Activated effector memory CD4-positive, alpha-beta T cell treated with anti-CD3 and anti-CD28 coated beads, Interleukin-2, amount 50 U/mL, for 16 hours (primary cell): ENCODE measurements around the gene ARHGEF19.
"Not testable (repeated sequence)": the region's sequence is repeated elsewhere in the genome, so short reads cannot be mapped to it uniquely, and the experiment has no call there.

Experiments used
- DNase-seq: peaks from one replicate; pipeline ENCODE4 v3.0.0-alpha.2; 2020

The ARHGEF19 gene

DNA sequence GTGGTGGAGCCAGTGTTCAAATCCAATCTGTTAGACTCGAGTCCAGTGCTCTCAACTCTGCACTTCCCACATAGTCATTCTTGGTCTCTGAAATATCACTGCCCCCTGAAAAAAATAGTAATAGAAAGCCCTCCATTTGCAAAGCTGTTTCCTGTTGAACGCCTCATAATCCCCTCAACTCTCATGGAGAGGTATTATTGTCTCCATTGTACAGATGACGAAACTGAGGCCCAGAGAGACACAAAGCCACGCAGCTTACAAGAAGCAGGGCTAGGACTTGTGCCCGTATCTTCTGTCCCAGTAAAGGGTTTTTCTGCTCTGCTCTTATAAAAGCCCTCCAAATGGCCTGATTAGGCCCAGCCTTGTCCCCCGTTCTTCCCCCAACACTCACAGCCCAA is 6.2 kb upstream of the ARHGEF19 start:
- no peak for DNase-seq

DNA sequence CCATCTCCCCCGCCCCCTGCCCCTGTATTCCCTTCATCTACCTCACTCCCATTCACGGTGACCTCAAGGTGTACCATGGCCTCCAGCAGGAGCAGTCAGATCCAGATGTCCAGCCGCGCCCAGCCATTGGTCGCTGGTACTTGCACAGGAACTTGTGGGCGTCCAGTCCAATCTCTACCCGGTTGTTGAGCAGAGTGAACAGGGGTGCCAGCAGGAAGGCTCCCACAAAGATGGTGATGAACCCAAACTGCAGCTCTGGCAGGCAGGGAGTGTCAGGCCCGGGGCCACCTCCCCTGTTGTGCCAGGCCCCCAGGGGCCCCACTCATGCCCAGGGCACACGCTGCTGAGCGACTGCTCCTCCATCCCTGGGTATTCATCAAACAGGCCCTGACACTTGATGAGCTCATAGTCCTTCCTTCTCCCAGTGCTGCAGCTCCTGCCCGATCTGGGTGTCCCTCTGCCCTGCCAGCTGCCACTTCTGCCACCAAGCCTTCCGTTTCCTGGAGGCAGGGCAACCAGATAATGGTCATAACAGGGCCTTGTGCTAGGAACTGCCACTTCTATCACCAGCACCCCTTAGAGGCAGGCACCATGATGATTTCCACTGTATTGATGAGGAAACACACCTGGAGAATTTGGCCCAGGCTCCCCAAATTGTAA is 5.7 kb upstream of the ARHGEF19 start:
- no peak for DNase-seq

DNA sequence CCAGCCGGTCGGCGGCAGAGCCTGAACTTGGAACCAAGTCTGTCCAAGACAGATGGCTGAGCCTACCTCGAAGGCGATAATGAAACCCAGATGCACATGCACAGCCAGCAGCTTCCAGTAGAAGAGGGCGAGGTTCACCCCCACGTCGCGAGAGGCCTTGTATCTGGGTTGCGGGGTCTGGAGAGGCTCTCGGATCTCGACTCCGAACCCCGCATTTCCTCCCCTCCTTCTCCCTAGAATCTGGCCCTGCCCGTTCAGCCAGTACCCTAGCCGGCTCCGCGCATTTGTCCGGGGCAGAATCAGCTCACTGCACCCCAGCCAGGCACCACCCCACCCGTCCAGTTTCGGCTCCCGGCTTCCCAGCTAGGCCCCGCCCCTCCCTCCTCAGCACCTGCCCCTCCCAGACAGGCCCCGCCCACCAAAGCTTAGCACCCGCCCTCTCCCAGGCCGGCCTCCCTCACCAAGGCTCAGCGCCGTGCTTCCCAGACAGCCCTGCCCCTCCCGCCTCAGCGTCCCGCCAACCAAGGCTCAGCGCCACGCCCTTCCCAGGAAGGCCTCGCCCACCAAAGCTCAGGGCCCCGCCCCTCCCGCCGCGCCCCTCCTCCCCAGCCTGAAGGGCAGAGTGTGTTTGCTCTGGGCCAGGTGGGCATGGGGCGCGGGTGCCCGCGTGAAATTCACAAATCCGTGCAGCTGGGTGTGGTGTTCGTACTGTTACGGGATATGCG is 4.8 kb upstream of the ARHGEF19 start:
- DNase-seq = peak; percentile 97

DNA sequence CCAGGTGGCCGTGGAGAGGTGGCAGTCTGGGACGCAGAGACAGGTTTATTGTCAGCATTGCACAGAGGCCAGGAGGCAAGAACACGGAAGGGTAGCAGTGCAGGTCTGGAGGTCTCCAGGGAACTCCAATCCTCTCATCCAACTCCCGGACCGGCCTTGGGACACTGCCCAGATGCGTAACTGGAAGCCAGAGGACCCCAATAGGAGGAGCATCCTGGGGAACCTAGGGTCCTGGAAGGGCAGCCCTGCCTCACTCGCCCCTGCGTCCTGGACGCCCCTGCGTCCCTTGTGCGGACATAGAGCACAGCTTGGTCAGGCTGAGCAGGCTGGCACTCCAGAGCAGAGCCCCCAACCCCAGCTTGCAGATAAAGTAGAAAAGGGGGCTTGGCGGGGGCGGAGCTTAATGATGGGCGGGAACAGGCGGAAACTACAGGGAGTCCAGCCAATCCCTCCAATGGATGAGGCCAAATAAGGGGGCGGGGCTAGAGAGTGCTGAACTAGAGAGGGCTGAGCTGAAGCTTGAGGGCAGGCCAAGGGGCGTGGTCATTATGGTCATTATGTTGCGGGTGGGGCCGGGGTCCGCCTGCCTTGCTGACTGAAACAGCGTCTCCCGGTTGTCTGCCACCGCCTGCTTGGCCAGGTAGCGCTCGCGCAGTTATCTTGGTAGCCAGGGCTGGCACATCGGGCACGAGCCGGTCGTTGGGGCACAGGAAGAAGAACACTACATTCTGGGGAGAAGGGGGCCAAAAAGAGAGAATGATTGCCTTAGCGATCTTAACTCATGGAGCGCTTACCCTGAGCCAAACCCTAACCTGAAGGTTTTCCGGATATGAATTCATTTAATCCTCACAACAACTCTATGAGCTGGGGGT is 3.7 kb upstream of the ARHGEF19 start:
- peak; percentile 81 for DNase-seq

DNA sequence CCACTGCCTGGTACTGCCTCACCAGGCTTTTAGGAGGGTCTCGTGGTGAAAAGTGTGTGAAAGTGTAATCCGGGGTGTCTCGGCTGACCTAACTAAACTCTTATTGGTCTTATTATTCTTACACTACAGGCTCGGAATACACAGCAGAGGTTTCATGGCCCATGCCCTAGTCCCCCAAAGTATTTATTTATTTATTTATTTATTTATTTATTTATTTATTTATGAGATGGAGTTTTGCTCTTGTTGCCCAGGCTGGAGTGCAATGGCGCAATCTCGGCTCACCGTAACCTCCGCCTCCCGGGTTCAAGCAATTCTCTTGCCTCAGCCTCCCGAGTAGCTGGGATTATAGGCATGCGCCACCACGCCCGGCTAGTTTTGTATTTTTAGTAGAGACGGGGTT is 2.8 kb upstream of the ARHGEF19 start:
- not testable (repeated sequence) for DNase-seq

DNA sequence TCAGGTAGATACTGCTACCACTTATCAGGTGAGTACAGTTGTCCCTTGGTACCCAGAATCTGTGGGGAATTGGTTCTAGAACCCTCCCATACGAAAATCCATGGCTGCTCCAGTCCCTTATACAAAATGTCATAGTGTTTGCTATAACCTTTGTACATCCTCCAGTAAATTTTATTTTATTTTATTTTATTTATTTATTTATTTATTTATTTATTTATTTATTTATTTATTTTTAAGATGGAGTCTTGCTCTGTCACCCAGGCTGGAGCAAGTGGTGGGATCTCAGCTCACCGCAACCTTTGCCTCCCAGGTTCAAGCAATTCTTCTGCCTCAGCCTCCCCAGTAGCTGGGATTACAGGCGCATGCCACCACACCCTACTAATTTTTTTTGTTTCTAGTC is 1.1 kb upstream of the ARHGEF19 start:
- DNase-seq = not testable (repeated sequence)

DNA sequence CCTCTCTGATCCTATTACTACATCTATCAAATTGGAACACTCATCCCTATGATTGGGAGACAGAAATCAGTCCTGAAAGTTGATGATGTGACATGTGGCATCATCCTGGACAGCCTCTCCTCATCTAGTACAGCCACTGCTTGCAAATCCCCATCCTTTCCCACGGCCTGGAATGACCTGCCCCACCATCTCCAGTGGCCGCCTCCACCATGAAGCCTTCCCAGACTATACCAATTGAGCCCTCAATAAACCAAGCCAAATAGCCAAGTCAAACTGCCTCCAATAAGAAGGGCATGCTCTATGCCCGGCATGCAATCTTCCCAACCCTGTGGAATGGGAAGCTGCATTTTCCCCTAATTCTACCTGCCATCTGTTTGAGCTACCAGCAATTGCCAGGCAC is 561 bp upstream of the ARHGEF19 start:
- no peak for DNase-seq

DNA sequence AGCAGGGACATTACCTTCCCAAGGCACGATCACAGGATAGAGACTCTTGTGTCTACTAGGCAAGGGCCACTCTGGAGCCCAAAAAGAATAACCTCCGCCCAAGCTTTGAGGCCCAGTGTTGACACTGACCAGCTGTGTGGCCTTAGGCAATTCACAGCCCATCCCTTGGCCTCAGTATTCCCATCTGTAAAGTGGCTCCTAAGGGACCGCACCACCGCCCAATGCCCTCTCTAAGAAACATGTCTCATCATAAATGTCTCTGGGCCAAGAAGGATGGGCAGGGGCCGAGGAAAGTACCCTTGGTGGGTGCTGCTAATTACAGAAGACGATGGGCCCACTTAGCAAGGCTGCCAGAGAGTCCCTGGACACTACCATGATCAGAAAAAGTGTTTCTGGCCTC is 628 bp downstream of the ARHGEF19 start:
- no peak for DNase-seq

DNA sequence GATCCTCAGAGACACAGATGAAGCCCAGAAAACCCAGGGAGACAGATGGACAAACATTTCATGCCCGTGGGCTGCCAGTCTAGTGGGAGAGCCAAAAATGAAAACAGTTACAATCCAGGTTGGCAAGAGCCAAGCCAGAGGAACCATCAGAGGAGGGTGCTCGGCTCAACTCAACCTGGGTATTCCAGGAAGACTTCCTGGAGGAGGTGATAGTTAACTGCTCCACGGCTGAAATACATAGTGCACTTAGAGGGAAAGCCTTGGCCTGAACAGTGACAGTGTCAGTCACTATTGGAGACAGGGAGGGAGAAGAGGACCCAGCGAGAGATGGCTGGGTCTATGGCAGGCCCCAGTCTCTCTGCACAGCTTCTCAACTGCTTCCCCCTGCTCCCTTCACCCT is 1.9 kb downstream of the ARHGEF19 start:
- DNase-seq = no peak

DNA sequence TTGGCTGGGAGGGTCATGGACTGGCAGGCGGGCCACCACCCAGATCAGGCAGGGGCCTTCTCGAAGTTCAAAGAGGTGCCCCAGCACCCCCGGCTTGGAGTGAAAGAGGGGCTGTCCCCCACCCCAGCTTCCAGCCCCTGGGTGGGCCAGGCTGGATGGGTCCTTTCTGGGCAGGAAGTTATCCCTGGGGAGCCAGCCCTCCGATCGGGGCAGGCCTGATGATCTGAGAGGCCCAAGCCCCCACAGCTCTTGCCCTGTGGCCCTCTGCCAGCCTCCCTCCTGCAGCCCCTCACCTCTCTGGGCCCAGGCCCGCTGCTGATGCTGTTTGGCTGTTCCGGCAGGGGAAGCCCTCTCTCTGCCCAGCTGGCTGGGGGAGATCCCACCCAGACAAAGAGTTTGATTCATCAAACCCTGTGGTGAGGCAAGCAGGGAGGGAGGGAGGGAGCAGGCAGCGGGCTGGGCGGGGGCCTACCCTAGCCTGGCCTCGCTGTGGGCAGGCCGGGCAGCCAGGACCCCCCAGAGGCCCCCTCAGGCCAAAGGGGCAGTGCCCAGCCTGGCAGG is 2.5 kb downstream of the ARHGEF19 start:
- no peak for DNase-seq

DNA sequence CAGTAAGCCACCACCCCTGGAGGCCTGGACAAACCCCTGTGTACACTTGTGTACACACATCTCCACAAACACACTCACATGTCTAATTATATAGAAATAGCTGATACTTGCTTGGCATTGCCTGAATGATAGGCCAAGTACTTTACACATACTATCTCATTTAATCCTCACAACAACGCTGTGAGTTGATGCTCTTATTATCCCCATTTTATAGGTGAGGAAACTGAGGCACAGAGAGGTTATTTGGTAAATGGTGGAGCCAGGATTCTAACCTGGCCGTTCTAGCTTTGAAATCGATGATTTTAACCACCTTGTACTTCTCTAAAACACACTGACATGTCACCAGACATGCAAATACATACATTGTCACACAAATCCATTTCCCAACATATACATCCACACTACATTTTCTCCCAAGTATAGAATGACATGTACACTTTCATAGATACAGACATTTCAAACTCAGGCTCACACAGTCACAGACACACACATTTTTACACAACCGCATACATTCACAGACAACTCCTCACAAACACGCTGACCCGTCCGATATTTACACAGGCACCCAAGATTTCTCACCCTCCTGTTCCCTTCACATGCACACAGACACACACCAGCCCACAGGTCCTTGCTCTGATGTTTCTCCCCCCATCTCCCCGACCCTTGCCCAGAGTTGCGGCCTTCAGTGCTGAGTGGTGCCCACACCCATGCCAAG is 3.2 kb downstream of the ARHGEF19 start:
- no peak for DNase-seq

DNA sequence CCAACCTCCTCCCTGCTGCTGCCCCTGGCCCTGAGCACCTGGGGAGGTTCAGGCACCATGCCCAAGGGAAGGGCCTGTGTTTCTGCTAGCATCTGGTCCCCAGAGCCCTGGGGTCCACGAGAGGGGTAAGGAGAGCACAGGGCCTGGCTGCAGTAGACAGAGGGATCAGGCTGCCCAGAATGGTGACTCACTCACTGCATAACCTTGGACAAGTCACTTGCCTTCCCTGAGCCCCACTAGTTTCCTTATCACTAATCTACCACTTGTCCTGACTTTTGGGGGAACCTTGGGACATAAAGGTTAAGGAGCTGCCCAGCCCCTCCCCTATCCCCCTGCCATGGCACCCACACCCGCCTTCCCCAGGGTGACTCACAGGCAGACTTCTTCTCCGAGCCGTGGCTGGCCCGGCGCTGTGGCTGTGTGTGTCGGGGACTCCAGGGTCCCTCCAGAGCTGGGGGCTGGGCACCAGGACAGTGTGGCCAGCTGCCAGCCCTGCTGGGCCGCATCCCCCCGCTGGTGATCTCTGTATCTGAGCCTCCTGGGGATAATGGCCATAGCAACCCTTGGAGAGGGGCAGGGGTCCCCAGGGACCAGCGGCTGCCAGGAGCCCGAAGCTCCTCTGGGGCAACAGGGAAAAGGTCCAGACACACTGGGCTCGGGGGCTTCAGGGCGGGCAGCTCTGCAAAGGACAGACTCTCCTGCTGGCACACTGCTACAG is 4.0 kb downstream of the ARHGEF19 start:
- DNase-seq = no peak

DNA sequence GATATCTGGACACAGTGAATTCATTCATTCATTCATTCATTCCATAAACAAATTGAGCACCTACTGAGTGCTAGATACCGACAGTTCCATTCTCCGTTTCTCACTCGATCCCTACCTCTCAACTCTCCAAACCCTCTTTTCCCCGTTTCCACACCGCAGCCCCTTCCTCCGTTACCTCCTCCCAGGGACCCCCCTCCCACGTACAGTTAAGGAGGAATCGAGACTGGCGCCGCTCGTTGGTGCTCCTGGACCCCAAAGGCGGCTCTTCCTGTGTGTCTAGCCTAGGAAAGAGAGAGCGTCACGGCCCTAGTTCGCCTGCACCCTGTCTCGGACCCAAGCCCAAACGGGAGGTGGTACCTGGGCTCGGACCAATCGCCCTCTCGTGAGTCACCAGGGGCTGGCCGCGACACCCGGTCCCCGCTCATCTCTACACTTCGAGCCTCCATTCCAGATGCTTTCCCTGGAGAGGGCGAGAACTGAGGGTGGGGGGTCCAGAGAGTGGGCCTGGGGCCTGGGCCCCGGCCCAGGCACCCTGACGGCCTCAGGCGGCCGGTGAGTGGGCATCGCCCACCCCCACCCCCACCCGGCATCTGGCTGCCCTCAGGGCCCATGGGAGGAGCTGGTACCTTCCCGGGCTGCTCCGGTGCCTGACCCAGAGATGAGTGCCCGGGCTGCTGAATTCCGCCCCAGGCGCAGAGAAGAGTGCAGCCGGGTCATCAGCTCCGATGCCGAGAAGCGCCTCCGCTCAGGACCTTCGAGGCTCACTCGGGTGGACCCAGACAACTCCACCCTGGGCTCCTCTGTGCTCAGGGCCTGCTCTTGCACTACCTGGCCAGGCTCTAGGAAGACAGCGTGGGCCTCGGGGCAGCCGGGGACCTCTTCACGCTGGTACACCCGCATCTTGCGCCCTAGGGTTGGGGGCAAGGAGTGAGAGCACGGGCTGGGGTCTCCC is 4.9 kb downstream of the ARHGEF19 start:
- DNase-seq = no peak

DNA sequence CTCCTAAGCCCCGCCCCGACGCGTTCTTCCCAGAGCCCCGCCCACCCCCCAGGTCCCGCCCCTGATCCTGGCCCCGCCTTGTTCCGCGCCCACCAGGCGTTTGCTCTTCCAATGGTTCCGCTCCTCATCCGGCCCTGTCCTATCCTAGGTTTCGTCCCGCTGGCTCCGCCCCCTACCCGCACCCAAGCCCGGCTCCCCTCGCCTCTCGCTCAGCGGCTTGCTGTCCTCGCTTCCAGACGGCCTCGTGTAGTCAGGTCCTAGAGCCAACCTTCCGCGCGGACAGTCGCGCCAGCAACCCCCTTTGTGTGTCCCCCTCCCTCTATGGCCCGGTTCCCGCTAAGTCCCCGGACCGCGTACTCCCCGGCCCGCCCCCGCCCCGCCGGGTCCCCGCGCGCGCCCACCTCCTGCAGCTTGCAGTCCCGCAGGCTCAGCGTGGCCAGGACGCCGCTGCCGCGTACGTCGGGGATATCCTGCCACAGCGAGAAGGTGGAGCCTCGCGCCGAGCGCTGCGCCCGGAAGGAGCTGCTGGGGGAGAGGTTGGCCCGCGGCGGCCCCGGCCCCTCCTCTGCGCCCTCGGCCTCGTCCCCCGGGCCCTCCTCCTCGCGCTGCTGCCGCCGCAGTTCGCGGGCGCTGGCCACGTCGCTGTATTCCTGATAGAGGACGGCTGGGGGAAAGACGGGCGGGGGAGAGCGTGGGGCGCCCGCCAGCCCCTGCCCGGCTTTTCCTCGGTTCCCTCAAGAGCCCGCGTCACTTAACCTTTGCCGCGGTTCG is 5.7 kb downstream of the ARHGEF19 start:
- DNase-seq = peak; percentile 96

DNA sequence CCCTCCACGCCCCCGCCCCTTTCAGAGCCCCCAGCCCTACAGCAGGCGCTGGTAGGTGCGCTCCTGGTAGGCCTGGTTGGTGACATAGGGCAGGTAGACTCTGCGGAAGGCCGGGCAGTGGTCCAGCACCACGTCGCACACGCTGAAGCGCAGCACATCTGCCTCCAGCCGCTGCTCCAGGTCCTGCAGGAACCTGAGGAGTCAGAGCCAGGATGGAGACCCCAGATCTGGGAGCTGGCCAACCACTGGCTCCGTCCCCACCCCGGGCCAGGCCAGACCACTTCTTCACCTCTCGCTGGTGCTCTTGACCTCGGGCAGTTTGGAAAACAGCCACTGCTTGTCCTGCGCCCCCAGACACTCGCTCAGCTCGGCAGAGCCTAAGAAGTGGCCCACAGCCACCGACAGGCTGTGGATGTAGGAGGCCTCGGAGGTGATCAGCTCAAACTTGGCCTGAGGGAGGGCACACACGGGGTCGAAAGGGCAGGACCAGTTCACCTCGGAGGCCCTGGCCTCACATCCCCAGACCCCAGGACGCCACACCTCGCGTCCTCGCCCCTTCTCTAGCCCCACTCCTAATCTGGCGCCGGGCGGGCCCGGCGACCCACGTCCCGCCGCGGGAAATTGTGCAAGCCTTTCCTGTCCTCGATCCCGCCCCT is 6.4 kb downstream of the ARHGEF19 start:
- DNase-seq = no peak

DNA sequence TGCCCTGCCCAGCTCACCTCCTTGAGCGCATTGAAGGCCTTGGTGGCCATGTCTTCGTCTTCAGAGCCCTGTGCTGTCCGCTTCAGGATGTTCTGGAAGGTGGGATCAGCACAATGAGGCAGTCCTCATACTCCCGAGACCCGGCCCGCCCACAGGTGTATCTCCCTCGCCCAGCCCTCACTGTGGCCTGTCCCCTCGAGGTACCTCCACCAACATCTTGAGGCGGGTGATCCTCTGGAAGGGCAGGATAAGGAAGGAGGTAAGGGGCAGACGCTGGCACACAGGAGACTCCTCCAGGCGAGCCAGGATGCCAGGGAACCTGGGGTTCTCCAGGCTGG is 7.1 kb downstream of the ARHGEF19 start:
- no peak for DNase-seq

DNA sequence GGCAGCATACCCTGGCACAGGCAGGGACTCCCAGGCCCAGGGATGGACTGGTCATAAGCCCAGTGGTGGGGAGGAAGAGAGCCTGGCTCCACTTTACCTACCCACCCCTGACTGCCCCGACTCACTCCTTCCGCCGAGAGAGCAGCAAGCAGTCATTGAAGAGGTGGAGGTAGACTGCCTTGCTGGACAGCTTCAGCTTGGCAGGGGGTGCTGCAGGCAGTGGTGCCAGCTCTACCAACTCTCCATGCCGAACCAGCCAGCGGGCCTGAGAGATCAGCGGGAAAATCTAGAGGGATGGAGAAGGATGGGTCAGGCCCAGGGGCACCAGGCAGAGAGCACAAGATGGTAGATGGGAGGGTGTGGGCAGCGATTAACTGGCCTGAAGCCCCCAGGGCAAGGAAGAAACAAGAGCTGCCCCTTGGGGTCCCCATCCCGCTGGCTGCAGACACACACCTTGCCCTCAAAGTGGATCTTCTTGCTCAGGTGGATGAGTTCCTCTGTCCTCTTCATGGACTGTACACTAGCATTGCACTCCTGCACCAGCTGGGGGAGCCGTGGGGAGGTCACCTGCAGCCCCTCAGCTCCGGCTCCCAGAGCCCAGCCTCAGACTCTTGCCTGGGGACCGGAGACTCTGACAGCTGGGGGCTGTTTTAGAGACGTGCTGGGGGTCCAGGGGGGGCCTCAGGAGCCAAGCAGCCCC is 7.7 kb downstream of the ARHGEF19 start:
- no peak for DNase-seq

DNA sequence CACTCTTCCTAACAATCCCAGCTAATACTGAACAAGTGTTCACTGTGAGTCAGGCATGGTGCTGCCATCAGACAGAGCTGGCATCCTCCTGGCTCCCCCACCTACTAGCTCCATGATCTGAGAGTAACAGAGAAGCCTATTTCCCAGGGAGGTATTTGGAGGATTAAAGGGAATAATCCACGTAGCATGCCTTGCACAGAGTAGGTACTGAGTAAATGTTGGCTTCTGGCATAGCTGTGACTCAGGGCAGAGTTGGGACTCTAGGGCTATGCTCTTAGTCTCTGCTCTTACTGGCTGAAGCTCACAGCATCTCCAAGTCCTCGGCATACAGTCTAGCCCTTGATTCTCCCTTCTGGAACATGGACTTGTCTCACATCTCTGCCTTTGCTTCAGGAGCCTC is 8.2 kb downstream of the ARHGEF19 start:
- no peak for DNase-seq

DNA sequence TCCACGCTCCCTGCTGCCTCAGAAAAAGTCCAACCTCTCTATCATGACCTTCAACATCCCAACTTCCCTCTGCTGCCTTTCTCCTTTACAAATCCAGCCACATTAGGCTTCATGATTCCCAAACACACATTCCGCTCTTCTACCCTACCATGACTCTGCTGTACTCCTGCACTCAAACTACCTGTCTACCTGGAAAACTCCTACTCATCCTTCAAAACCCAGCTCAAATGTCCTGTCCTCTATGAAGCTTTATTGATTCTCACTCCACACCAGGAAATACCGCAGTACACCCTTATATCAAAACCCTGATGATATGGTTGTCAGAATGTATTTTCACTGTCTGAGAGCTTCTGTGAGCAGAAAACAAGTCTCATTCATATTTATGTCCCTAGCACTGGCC is 8.9 kb downstream of the ARHGEF19 start:
- no peak for DNase-seq
